ENCODE data around the gene MEX3B. TPM values are rescaled to one million over a fixed set of nuclear protein-coding genes. Genes with fewer than 3 reads are reported as not detected.

MEX3B gene
- total RNA-seq, 1 experiment from 2014 or later, result 11.0 TPM

GRCh38 chr15:82066455-82066854 lies 20.6 kb upstream of the MEX3B start:
- no peak overlapping the region for H4K8ac ChIP-seq (replicated peaks; ENCODE audit: insufficient read length, low read depth, low read length)
- H3K14ac ChIP-seq (ENCODE audit: insufficient read depth, low read length), result no peak overlapping the region
- TF ChIP-seq CTCF (conservative IDR thresholded peaks at IDR 0.05), result no peak
- H3K4me3 Mint-ChIP-seq, result no peak overlapping the region
- H2BK5ac ChIP-seq (ENCODE audit: insufficient read length, low read length), result no peak overlapping the region
- H4K91ac ChIP-seq (ENCODE audit: insufficient read length, low read depth, low read length), result no peak overlapping the region
- H3K56ac ChIP-seq (ENCODE audit: insufficient read length, low read depth, low read length), result no peak overlapping the region
- H3K9me3 ChIP-seq (ENCODE audit: control insufficient read depth, low read depth, low read length), result no peaks in the 10 kb centered on the region
- H3K4me1 Mint-ChIP-seq, result peaks cover 15 to 30% of the 10 kb centered on the region in 2 experiments
- no peak overlapping the region for H2BK20ac ChIP-seq (ENCODE audit: low read depth, low read length, poor library complexity, severe bottlenecking)
- no peak overlapping the region for H2AFZ ChIP-seq (ENCODE audit: low read length)
- H3K27ac Mint-ChIP-seq, result no peak overlapping the region
- H4K20me1 ChIP-seq (ENCODE audit: control insufficient read depth, insufficient read depth, insufficient read length), result no peaks in the 10 kb centered on the region
- no peak for DNase-seq
- no peak overlapping the region for H3K9ac ChIP-seq (ENCODE audit: extremely low read depth, insufficient read length, low read length)
- H2BK15ac ChIP-seq (ENCODE audit: low read depth, low read length), result no peak overlapping the region
- no peaks in the 10 kb centered on the region for H3K79me2 ChIP-seq (ENCODE audit: insufficient read depth, low read length)
- no peak overlapping the region for H3K4ac ChIP-seq (ENCODE audit: low read depth, low read length)
- H3K4me1 ChIP-seq (ENCODE audit: insufficient read depth, low read length), result peaks cover 8% of the 10 kb centered on the region
- no peak overlapping the region for H2BK120ac ChIP-seq (ENCODE audit: low read depth, low read length, poor library complexity, severe bottlenecking)
- no peak overlapping the region for H4K5ac ChIP-seq (ENCODE audit: insufficient read length, low read depth, low read length)
- H3K27me3 ChIP-seq (ENCODE audit: insufficient read depth, low read length), result peaks cover 8% of the 10 kb centered on the region; the same call in 1 of the 2 replicates
- no peaks in the 10 kb centered on the region for H3K36me3 Mint-ChIP-seq (ENCODE audit: insufficient read depth in 1 of 3, low read depth in 3 of 3)
- H2BK12ac ChIP-seq (ENCODE audit: insufficient read length, low read depth, low read length), result no peak overlapping the region
- no peak overlapping the region for H3K27ac ChIP-seq (ENCODE audit: insufficient read length, low read depth, low read length)
- no CpG with 5 or more reads among the region's 4 CpGs for whole genome bisulfite sequencing (ENCODE audit: extremely low coverage, insufficient read length, low lambda C conversion rate)
- H3K27me3 Mint-ChIP-seq (ENCODE audit: low read depth), result peaks cover 47% of the 10 kb centered on the region
- no peak overlapping the region for H3K4me2 ChIP-seq (ENCODE audit: insufficient read depth, insufficient read length, low read length)
- no peak overlapping the region for H3T11ph ChIP-seq (ENCODE audit: low read length)
- H3K23ac ChIP-seq (ENCODE audit: insufficient read length, low read depth, low read length), result no peak overlapping the region
- no peaks in the 10 kb centered on the region for H3K9me3 Mint-ChIP-seq
- no peak overlapping the region for H3K18ac ChIP-seq (ENCODE audit: insufficient read length, low read depth, low read length)
- H3K23me2 ChIP-seq (ENCODE audit: insufficient read length, low read depth, low read length, poor library complexity, severe bottlenecking), result peaks cover 5% of the 10 kb centered on the region
- no peak overlapping the region for H2AK5ac ChIP-seq (ENCODE audit: insufficient read length, low read length)
- H3K79me1 ChIP-seq (ENCODE audit: insufficient read depth, low read depth, low read length, poor library complexity, severe bottlenecking), result no peaks in the 10 kb centered on the region

All from H9 (cell line).